GM12864 (cell line): ENCODE measurements around the gene CAMK2A.

Source experiments
- DNase-seq: peaks from one replicate; pipeline ENCODE4 v3.0.0-alpha.2; 2011; ENCODE audit warnings: low read depth
- H3K4me3 ChIP-seq: 2 replicates; pipeline ENCODE4 v1.5.1; 2011; ENCODE audit warnings: mild to moderate bottlenecking, low read depth, low read length, control low read depth
- CTCF ChIP-seq: IDR thresholded peaks from 2 replicates; pipeline ENCODE4 v1.5.1; 2011; ENCODE audit warnings: low read depth, mild to moderate bottlenecking, moderate library complexity, low read length, control low read depth, inconsistent platforms; ENCODE audit errors: missing control alignments

CAMK2A gene

GRCh38 chr5:150197476-150197875 is 92.1 kb downstream of the CAMK2A start:
- DNase-seq, result no peak
- H3K4me3 ChIP-seq, result no peak overlapping the region
- no peak for TF ChIP-seq CTCF

GRCh38 chr5:150196986-150197385 is 92.6 kb downstream of the CAMK2A start:
- TF ChIP-seq CTCF, result no peak
- no peak for DNase-seq
- no peak overlapping the region for H3K4me3 ChIP-seq

GRCh38 chr5:150196514-150196913 is 93.1 kb downstream of the CAMK2A start:
- TF ChIP-seq CTCF, result no peak
- DNase-seq, result no peak
- no peak overlapping the region for H3K4me3 ChIP-seq

GRCh38 chr5:150195736-150196485 is 93.7 kb downstream of the CAMK2A start:
- no peak for DNase-seq
- no peak for TF ChIP-seq CTCF
- no peak overlapping the region for H3K4me3 ChIP-seq

- TF ChIP-seq CTCF, result no peak
- no peak for DNase-seq
- no peak overlapping the region for H3K4me3 ChIP-seq
These were observed 97.1 kb downstream of the CAMK2A start for GRCh38 chr5:150192462-150192861.

GRCh38 chr5:150190987-150191386 is 98.6 kb downstream of the CAMK2A start:
- H3K4me3 ChIP-seq, result no peak overlapping the region
- no peak for DNase-seq
- TF ChIP-seq CTCF, result no peak

- no peak overlapping the region for H3K4me3 ChIP-seq
- no peak for DNase-seq
- TF ChIP-seq CTCF, result no peak
These were observed 99.0 kb downstream of the CAMK2A start for GRCh38 chr5:150190503-150190979.
